ENCODE results near the gene KYAT1. TPM values are rescaled to one million over a fixed set of nuclear protein-coding genes. Genes with fewer than 3 reads are reported as not detected.
A peak's percentile ranks its signal among the peaks of the same experiment; 100 is the strongest.

KYAT1 gene
- total and polyA plus RNA-seq, 2 of the 13 experiments (the other 11 are each of a cell fraction or from before 2014, with no cell fraction given) = 9.2 to 46.5 TPM

GRCh38 chr9:128917151-128917849 lies 35.5 kb upstream of the KYAT1 start (continued):
- TF ChIP-seq ZNF33A (CRISPR knock-in tag; IDR thresholded peaks at IDR 0.05; ENCODE audit: borderline replicate concordance) (no peak), REL (CRISPR knock-in tag; conservative IDR thresholded peaks at IDR 0.05) (peak; percentile 77; the same call in 1 of the 2 replicates), KAT7 (CRISPR knock-in tag; IDR thresholded peaks at IDR 0.05; ENCODE audit: borderline replicate concordance) (peak; percentile 44; the same call in 1 of the 2 replicates), HNF1B (CRISPR knock-in tag; IDR thresholded peaks at IDR 0.05) (peak; percentile 61; the same call in 1 of the 2 replicates), TFDP2 (CRISPR knock-in tag; IDR thresholded peaks at IDR 0.05) (peak; percentile 80), TAF1 (CRISPR knock-in tag; IDR thresholded peaks at IDR 0.05) (no peak; the same call in 1 of the 2 replicates), CSRNP1 (CRISPR knock-in tag; IDR thresholded peaks at IDR 0.05) (peak; percentile 38; the same call in 1 of the 2 replicates), ZNF124 (CRISPR knock-in tag; IDR thresholded peaks at IDR 0.05) (0 out of 2 replicates have a peak, but pooled peaks have one; percentile 18)
